ENCODE results near the gene ARHGAP28. TPM values are rescaled to one million over a fixed set of nuclear protein-coding genes. Genes with fewer than 3 reads are reported as not detected.

Gene ARHGAP28
- total and polyA plus RNA-seq, 4 experiments from 2014 or later = not detected

- no peak for DNase-seq
- peaks cover 0 to 5% (median 2%) of the 10 kb centered on the region in 8 donors for H3K9me3 Mint-ChIP-seq
- no peak overlapping the region for H3K27ac ChIP-seq (ENCODE audit: low read depth, low read length)
- ChIA-PET POLR2A (ENCODE audit: partially characterized antibody) (no interaction called here), CTCF (ENCODE audit: partially characterized antibody) (no interaction called here)
- H3K4me1 ChIP-seq (ENCODE audit: insufficient read depth, low read length) = no peaks in the 10 kb centered on the region
- H3K4me3 ChIP-seq (ENCODE audit: low read length in 2 of 2) = no peak overlapping the region
- H3K9me3 ChIP-seq (ENCODE audit: control insufficient read depth in 1 of 2, low read length in 2 of 2) = no peaks in the 10 kb centered on the region
- intact Hi-C loops (cut with micrococcal nuclease) = no loop called here
- H3K36me3 Mint-ChIP-seq = no peaks in the 10 kb centered on the region
- H3K4me1 Mint-ChIP-seq = no peaks in the 10 kb centered on the region
- no peak overlapping the region for H3K4me3 Mint-ChIP-seq
- no peaks in the 10 kb centered on the region for H3K36me3 ChIP-seq (ENCODE audit: insufficient read depth, low read length)
- H3K27me3 Mint-ChIP-seq = no peaks in the 10 kb centered on the region
- H3K27ac Mint-ChIP-seq = no peak overlapping the region
- no peaks in the 10 kb centered on the region for H3K27me3 ChIP-seq (ENCODE audit: insufficient read depth, low read length)
Observed at GRCh38 chr18:6947338-6948030, 218.0 kb downstream of the ARHGAP28 start.

DNA sequence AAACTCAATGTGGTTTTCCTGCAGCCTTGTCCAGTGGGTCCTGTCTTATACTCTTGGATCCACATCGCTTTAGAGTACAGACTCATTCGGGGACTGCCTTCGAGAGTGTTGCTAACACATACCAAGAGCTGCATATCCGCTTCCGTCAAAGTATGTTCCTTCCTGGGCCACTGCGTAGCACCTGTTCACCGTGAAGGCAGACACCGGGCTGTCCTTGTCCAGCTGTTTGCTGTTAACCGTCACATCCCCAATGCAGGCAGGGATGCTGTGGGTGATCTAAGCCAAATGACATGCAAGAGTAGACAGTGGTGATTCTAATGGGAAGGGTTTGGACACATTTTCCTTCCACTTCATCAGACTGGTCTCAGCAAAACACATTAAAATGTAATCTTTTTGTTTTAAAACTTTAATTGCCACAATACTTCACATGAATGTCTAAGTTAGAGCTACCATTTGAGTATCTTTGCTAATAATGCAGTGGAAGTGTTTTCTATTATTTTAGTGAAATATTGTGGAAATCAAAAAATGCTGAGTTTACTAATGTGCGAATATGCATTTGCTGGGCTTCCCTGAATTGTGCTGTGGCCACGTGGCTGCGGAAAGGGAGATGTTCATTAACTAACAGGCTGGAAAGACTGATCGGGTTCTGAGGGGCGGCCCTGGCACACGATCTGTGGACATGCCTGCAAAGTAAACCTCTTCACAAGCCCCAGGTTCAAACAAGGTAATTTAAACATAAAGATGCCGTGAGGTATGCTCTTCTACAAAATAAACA lies 219.0 kb downstream of the ARHGAP28 start:
- intact Hi-C loops (cut with micrococcal nuclease) = no loop called here

DNA sequence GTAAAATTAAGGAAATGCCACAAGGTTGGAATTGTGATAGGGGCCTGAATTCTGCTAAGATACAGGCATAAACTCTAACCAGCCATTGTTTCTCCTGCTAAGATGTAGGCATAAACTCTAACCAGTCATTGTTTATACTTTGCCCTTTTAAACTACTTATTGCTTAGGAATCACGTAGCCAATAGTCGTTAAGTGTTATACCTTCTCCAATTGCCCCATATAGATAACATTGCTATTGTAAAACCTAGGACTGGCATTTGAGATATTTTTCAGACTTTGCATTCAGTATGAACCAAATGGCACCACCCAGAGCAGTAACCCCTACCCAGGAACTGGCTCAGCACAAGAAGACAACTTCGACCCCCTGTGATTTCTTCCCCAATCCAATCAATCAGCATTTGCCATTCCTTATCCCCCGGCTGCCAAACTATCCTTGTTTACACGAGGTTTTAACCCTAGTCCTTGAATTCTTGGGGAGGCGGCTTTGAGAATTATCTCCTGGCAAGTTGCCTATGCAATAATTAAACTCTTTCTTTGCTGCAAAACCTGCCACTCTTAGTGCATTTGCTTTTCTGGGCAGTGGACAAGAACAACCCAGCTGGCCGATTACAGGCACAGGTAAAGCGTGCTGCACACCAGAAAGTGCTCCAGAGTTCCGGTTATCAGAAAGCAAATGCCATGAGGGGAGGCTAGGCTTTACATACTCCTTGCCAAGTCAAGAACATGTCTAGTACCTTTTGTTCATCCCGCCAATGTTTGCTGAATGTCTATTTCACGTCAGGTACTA lies 220.5 kb downstream of the ARHGAP28 start:
- Mint-ChIP-seq H3K4me1 (no peaks in the 10 kb centered on the region), H3K27me3 (no peaks in the 10 kb centered on the region), H3K9me3 (peaks cover 0 to 12% (median 2%) of the 10 kb centered on the region in 8 donors), H3K36me3 (no peaks in the 10 kb centered on the region), H3K4me3 (no peak overlapping the region), H3K27ac (no peak overlapping the region)
- Histone ChIP-seq H3K27me3 (ENCODE audit: insufficient read depth, low read length) (no peaks in the 10 kb centered on the region), H3K4me1 (ENCODE audit: insufficient read depth, low read length) (no peaks in the 10 kb centered on the region), H3K27ac (ENCODE audit: low read depth, low read length) (no peak overlapping the region), H3K36me3 (ENCODE audit: insufficient read depth, low read length) (no peaks in the 10 kb centered on the region), H3K4me3 (ENCODE audit: low read length in 2 of 2) (no peak overlapping the region), H3K9me3 (ENCODE audit: control insufficient read depth in 1 of 2, low read length in 2 of 2) (no peaks in the 10 kb centered on the region)
- ChIA-PET CTCF (ENCODE audit: partially characterized antibody) (no interaction called here), POLR2A (ENCODE audit: partially characterized antibody) (no interaction called here)
- intact Hi-C loops (cut with micrococcal nuclease) = no loop called here
- DNase-seq = no peak

More for the DNA sequence above, 219.0 kb downstream of the ARHGAP28 start:
- ChIA-PET POLR2A (ENCODE audit: partially characterized antibody) (no interaction called here), CTCF (ENCODE audit: partially characterized antibody) (no interaction called here)
- no peaks in the 10 kb centered on the region for H3K36me3 ChIP-seq (ENCODE audit: insufficient read depth, low read length)
- no peak overlapping the region for H3K27ac Mint-ChIP-seq
- H3K4me3 ChIP-seq (ENCODE audit: low read length in 2 of 2) = no peak overlapping the region
- peaks cover 0 to 5% (median 2%) of the 10 kb centered on the region in 8 donors for H3K9me3 Mint-ChIP-seq
- H3K4me1 Mint-ChIP-seq = no peaks in the 10 kb centered on the region
- no peak overlapping the region for H3K27ac ChIP-seq (ENCODE audit: low read depth, low read length)
- no peaks in the 10 kb centered on the region for H3K27me3 ChIP-seq (ENCODE audit: insufficient read depth, low read length)
- no peak for DNase-seq
- no peaks in the 10 kb centered on the region for H3K27me3 Mint-ChIP-seq
- H3K4me3 Mint-ChIP-seq = no peak overlapping the region
- H3K4me1 ChIP-seq (ENCODE audit: insufficient read depth, low read length) = no peaks in the 10 kb centered on the region
- H3K9me3 ChIP-seq (ENCODE audit: control insufficient read depth in 1 of 2, low read length in 2 of 2) = no peaks in the 10 kb centered on the region
- no peaks in the 10 kb centered on the region for H3K36me3 Mint-ChIP-seq

DNA sequence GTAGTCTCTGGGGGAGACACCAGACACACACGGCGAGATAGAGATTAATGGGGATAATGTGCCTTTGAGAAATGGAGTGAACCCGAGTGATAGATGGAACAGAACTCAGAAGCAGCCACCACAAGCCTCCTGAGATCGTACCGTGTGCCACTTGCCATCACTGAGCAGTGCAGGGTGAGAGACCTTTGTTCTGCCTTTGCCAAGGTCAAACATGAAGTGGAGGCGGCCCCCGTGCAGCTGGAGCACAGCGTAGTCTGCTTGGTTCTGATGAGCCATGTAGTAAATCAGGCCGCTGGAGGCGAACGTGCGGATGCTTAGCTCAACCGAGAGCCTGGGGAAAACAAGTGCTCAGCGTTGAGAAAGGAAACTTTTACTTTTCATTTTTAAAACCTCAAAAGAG lies 221.1 kb downstream of the ARHGAP28 start:
- Histone ChIP-seq H3K4me3 (ENCODE audit: low read length in 2 of 2) (no peak overlapping the region), H3K27ac (ENCODE audit: low read depth, low read length) (no peak overlapping the region), H3K36me3 (ENCODE audit: insufficient read depth, low read length) (no peaks in the 10 kb centered on the region), H3K4me1 (ENCODE audit: insufficient read depth, low read length) (no peaks in the 10 kb centered on the region), H3K27me3 (ENCODE audit: insufficient read depth, low read length) (no peaks in the 10 kb centered on the region), H3K9me3 (ENCODE audit: control insufficient read depth in 1 of 2, low read length in 2 of 2) (no peaks in the 10 kb centered on the region)
- no peaks in the 10 kb centered on the region for H3K4me1 Mint-ChIP-seq
- no peaks in the 10 kb centered on the region for H3K27me3 Mint-ChIP-seq
- H3K9me3 Mint-ChIP-seq = peaks cover 0 to 12% (median 2%) of the 10 kb centered on the region in 8 donors
- no peak overlapping the region for H3K4me3 Mint-ChIP-seq
- no peak overlapping the region for H3K27ac Mint-ChIP-seq
- ChIA-PET POLR2A (ENCODE audit: partially characterized antibody) (no interaction called here), CTCF (ENCODE audit: partially characterized antibody) (no interaction called here)
- no peaks in the 10 kb centered on the region for H3K36me3 Mint-ChIP-seq
- intact Hi-C loops (cut with micrococcal nuclease) = no loop called here
- no peak for DNase-seq

GRCh38 chr18:6951336-6952090 lies 222.0 kb downstream of the ARHGAP28 start:
- intact Hi-C loops (cut with micrococcal nuclease) = no loop called here

DNA sequence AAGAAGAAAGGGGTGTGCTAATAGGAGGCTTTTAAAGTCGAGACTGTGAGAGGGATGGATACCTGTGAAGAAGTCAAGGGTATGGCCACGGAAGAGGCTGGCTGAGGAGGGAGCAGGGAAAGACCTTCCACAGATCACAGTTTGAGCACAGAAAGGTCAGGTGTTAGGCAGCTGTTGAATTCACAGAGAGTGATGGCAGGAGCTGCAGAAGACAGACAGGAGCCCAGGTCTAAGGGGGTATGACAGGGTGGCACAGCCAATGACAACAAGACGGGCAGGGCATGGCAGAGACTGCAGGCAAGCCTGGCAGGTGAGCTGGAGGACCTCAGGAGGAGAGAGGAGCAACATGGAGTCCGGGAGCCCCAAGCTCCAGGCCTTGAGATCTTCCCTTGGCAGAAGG lies 225.0 kb downstream of the ARHGAP28 start:
- Histone ChIP-seq H3K4me1 (ENCODE audit: insufficient read depth, low read length) (no peaks in the 10 kb centered on the region), H3K27ac (ENCODE audit: low read depth, low read length) (no peak overlapping the region), H3K36me3 (ENCODE audit: insufficient read depth, low read length) (no peaks in the 10 kb centered on the region), H3K27me3 (ENCODE audit: insufficient read depth, low read length) (no peaks in the 10 kb centered on the region), H3K4me3 (ENCODE audit: low read length in 2 of 2) (no peak overlapping the region), H3K9me3 (ENCODE audit: control insufficient read depth in 1 of 2, low read length in 2 of 2) (no peaks in the 10 kb centered on the region)
- ChIA-PET POLR2A (ENCODE audit: partially characterized antibody) (no interaction called here), CTCF (ENCODE audit: partially characterized antibody) (no interaction called here)
- DNase-seq = no peak
- no peaks in the 10 kb centered on the region for H3K36me3 Mint-ChIP-seq
- intact Hi-C loops (cut with micrococcal nuclease) = no loop called here
- no peaks in the 10 kb centered on the region for H3K4me1 Mint-ChIP-seq
- peaks cover 0 to 12% (median 3%) of the 10 kb centered on the region in 8 donors for H3K9me3 Mint-ChIP-seq
- no peak overlapping the region for H3K27ac Mint-ChIP-seq
- no peaks in the 10 kb centered on the region for H3K27me3 Mint-ChIP-seq
- no peak overlapping the region for H3K4me3 Mint-ChIP-seq

More at GRCh38 chr18:6951336-6952090, 222.0 kb downstream of the ARHGAP28 start:
- Mint-ChIP-seq H3K4me3 (no peak overlapping the region), H3K4me1 (no peaks in the 10 kb centered on the region), H3K27me3 (no peaks in the 10 kb centered on the region), H3K27ac (no peak overlapping the region), H3K9me3 (peaks cover 0 to 12% (median 2%) of the 10 kb centered on the region in 8 donors), H3K36me3 (no peaks in the 10 kb centered on the region)
- H3K4me3 ChIP-seq (ENCODE audit: low read length in 2 of 2) = no peak overlapping the region
- H3K27ac ChIP-seq (ENCODE audit: low read depth, low read length) = no peak overlapping the region
- H3K27me3 ChIP-seq (ENCODE audit: insufficient read depth, low read length) = no peaks in the 10 kb centered on the region
- no peak for DNase-seq
- no peaks in the 10 kb centered on the region for H3K9me3 ChIP-seq (ENCODE audit: control insufficient read depth in 1 of 2, low read length in 2 of 2)
- ChIA-PET POLR2A (ENCODE audit: partially characterized antibody) (no interaction called here), CTCF (ENCODE audit: partially characterized antibody) (no interaction called here)
- no peaks in the 10 kb centered on the region for H3K36me3 ChIP-seq (ENCODE audit: insufficient read depth, low read length)
- no peaks in the 10 kb centered on the region for H3K4me1 ChIP-seq (ENCODE audit: insufficient read depth, low read length)

DNA sequence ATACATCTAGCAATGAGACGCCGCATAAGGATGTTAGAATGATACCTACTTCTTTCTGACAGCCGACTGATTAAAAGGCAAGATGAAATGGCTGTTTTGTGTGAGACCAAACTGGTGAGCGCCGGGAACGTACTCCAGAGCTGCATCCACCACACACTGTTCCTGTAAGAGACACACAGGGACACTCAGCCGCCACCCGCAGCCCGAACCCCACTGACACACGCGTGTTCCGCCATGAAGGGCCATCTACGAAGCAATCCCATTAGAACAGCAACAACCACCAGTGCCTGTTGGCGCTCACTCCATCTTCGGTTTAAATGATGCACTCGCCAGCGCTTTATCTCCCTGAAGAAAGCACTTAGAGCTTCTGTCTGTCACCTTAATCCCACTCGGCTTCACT lies 225.8 kb downstream of the ARHGAP28 start:
- Mint-ChIP-seq H3K36me3 (no peaks in the 10 kb centered on the region), H3K4me3 (no peak overlapping the region), H3K4me1 (no peaks in the 10 kb centered on the region), H3K27ac (no peak overlapping the region), H3K27me3 (no peaks in the 10 kb centered on the region), H3K9me3 (peaks cover 0 to 12% (median 4%) of the 10 kb centered on the region in 8 donors)
- Histone ChIP-seq H3K36me3 (ENCODE audit: insufficient read depth, low read length) (no peaks in the 10 kb centered on the region), H3K27me3 (ENCODE audit: insufficient read depth, low read length) (no peaks in the 10 kb centered on the region), H3K27ac (ENCODE audit: low read depth, low read length) (no peak overlapping the region), H3K9me3 (ENCODE audit: control insufficient read depth in 1 of 2, low read length in 2 of 2) (no peaks in the 10 kb centered on the region), H3K4me1 (ENCODE audit: insufficient read depth, low read length) (no peaks in the 10 kb centered on the region), H3K4me3 (ENCODE audit: low read length in 2 of 2) (no peak overlapping the region)
- ChIA-PET CTCF (ENCODE audit: partially characterized antibody) (no interaction called here), POLR2A (ENCODE audit: partially characterized antibody) (no interaction called here)
- intact Hi-C loops (cut with micrococcal nuclease) = no loop called here
- DNase-seq = no peak
